ENCODE data around the gene LOX.

The LOX gene

DNA sequence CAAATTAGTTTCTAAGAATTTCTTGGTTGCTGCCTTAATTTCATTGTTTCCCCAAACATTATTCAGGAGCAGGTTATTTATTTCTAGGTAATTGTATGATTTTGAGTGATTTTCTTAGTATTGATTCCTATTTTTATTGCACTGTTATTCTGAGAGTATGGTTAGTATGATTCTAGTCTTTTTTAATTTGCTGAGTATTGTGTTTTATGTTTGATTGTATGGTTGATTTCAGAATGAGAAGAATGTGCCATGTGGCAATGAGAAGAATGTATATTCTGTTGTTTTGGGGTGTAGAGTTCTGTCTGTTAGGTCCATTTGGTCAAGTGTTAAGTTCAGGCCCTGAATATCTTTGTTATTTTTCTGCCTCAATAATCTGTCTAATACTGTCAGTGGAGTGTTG, 27.1 kb downstream of the LOX start:
- DNase-seq: no peak

DNA sequence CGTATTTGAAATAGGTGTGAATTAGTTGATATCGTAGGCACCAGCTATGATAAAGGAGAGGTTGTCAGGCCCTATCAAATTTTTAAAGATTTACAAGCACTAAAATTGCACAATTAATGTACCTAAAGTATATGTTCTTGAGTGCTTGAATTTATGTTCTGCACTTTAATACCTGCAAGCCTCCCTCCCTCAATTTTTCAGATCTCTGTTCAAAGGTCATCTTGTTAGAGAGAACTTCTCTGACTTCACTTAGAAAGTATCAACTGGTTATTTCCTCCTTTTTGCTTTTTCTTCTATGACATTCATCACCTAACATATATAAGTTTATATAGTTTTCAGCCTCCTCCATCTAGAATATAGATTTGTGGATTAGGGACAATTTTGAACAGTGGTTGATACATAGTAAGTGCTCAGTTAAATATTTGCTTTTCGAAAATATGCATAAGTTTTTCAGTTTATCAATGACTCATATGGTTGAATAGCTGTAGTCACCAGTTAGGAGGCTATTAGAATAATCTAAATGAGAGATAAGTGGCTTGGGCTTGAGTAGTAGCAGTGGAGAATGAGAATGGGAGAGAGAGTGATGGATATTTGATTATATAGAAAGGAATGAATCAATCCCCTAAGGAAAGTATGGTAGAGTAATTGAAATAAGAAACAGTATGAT, 37.3 kb downstream of the LOX start:
- DNase-seq: no peak

DNA sequence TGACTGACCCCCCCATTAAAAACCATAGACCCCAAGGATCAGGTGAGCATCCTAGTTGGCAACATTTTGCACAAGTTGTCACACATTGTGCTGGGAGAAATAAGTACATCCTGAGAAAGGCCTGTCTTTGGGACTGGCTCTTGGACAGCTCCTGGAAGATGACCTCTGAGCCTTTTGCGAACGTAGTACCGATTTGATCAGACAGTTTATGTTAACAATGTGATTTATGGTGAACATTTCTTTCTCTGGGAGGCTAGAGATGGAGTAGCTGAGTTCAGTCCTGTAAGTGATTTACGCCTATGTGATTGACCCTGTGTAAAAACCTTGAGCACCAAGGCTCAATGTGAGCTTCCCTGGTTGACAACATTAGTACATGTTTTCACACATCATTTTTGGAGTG, 41.7 kb downstream of the LOX start:
- no peak for DNase-seq

DNA sequence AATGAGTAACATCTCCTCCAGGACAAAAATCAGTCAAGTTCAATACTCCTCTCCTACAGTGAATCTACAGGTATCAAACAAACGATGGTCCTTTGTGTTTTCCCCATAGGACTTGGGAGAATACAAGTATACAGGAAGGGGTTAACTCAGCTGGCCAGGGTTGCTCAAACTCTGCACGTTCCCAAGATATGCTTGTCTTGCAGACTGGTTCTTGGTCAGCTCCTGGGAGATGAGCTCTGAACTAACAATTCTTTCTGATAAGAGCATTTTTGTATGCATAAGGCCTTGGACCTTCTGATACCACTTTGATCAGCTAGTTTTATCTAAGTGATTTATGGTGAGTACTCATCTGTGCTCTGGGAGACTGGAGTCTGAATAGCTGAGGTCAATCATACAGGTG, 42.1 kb downstream of the LOX start:
- no peak for DNase-seq

GRCh38 chr5:122031836-122032235, 46.2 kb downstream of the LOX start:
- no peak for DNase-seq

GRCh38 chr5:122030251-122030650, 47.8 kb downstream of the LOX start:
- DNase-seq: no peak

- DNase-seq: no peak
These were observed 48.2 kb downstream of the LOX start for GRCh38 chr5:122029818-122030217.

DNA sequence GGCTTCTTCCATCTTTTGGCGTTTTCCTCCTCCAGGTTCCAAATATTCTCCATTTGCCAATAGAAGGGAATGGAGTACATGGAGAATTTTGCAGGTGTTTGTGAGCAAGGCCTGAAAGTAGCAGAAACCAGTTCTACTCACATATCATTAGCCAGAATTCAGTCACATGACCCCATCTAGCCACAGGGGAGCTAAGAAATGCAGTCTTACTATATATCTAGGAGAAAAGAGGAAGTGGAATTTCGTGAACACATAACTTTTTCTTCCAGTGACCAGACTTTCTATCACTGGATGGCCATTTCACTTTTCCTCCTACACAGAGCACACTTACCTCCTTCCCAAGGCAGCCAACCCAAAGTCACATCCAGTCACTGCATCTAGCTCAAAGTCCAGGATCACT, 55.1 kb downstream of the LOX start:
- DNase-seq: peak in 1 of 2 experiments; percentile 2

GRCh38 chr5:122019919-122020590, 58.0 kb downstream of the LOX start:
- DNase-seq: no peak

- DNase-seq: no peak
These were observed 62.6 kb downstream of the LOX start for GRCh38 chr5:122015471-122015870.

- DNase-seq: no peak
These were observed 63.7 kb downstream of the LOX start for GRCh38 chr5:122014236-122014935.

Data from AML-193 (cell line).